Vagina (tissue), 2 donors: ENCODE data around the gene EFTUD2.

Experiments
- POLR2A ChIP-seq, 2 donors: fragments of 450-650 bp; IDR thresholded peaks; one replicate each; pipeline ENCODE4 v1.6.1; 2017; ENCODE audit warnings: antibody characterized with exemption in 2 of 2, mild to moderate bottlenecking in 2 of 2, moderate library complexity in 2 of 2
- POLR2AphosphoS5 ChIP-seq, 2 donors: sonication (generic); formaldehyde crosslinking; IDR thresholded peaks; one replicate each; pipeline ENCODE4 v1.9.0; 2017; ENCODE audit warnings: antibody characterized with exemption in 2 of 2, mild to moderate bottlenecking in 2 of 2, low read depth in 1 of 2; ENCODE audit not compliant: insufficient read depth in 1 of 2
- TF ChIP-seq, protein P1 (sequence below), 3 experiments: fragments of 450-650 bp in 2 of 3; fragments of 200-600 bp in 1 of 3; sonication (generic) in 1 of 3; IDR thresholded peaks; one replicate each; pipeline ENCODE4 v1.5.1; 2017 to 2019; ENCODE audit warnings: antibody characterized with exemption in 3 of 3, mild to moderate bottlenecking in 2 of 3, moderate library complexity in 2 of 3

- no peak for TF ChIP-seq POLR2A (IDR thresholded peaks at IDR 0.05)
- TF ChIP-seq, protein P1, sequence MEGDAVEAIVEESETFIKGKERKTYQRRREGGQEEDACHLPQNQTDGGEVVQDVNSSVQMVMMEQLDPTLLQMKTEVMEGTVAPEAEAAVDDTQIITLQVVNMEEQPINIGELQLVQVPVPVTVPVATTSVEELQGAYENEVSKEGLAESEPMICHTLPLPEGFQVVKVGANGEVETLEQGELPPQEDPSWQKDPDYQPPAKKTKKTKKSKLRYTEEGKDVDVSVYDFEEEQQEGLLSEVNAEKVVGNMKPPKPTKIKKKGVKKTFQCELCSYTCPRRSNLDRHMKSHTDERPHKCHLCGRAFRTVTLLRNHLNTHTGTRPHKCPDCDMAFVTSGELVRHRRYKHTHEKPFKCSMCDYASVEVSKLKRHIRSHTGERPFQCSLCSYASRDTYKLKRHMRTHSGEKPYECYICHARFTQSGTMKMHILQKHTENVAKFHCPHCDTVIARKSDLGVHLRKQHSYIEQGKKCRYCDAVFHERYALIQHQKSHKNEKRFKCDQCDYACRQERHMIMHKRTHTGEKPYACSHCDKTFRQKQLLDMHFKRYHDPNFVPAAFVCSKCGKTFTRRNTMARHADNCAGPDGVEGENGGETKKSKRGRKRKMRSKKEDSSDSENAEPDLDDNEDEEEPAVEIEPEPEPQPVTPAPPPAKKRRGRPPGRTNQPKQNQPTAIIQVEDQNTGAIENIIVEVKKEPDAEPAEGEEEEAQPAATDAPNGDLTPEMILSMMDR (IDR thresholded peaks at IDR 0.05) = no peak
- no peak for TF ChIP-seq POLR2AphosphoS5 (IDR thresholded peaks at IDR 0.05; ENCODE audit: insufficient read depth in 1 of 2, low read depth in 1 of 2)
Measured at GRCh38 chr17:44917456-44917855, 18.2 kb upstream of the EFTUD2 start.
